NCI-H748 treated with DMSO at 0.1 percent for 48 hours (cell line): ENCODE measurements around the gene CUBN.

Experiments
- DNase-seq: peaks from one replicate; lab custom pipeline; 2025; lab: John Stamatoyannopoulos, UW

CUBN gene

DNA sequence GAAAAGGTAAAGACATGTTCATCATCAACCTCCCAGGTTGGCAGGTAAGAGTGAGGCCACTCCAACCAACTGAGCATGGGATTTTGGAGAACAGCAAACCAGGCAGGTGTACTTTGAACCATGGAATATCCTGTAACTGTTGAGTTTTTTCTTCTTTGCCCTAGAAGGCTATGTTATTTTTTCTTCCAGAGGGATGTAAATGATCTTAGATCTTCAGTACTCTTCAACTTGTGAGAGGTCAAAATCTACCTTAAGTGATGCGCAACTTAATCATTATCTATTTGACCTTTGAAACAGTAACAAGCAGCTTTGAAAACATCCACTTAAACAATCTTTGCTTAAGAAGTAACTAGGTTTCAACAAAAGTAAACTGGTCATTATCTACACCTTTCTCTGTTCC is at the start of gene CUBN:
Gene CUBN, minus strand, starts transcription at position 71 of the 400 bp plus-strand sequence. Its CDS starts 46 bp downstream, at position 25.
- DNase-seq, result no peak

DNA sequence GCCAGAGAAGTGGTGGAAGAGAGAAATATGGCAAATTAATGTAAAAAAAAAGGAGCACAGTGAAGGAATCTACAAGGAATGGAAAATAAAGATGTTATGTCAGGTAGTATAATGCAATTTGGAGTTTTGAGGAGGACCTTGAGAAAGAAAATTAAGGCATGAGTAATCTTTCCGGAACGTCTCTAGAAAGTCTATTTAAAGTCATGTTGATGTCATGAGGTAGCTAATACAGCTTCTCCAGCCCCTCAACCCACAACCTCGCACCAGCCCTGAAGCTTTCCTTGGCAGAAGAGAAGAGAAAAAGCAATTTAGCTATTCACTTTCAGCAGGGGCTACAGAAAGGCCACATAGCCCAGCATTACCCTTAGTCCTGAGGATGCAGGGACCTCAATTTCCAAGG is 49.4 kb upstream of the CUBN start:
- DNase-seq, result no peak

DNA sequence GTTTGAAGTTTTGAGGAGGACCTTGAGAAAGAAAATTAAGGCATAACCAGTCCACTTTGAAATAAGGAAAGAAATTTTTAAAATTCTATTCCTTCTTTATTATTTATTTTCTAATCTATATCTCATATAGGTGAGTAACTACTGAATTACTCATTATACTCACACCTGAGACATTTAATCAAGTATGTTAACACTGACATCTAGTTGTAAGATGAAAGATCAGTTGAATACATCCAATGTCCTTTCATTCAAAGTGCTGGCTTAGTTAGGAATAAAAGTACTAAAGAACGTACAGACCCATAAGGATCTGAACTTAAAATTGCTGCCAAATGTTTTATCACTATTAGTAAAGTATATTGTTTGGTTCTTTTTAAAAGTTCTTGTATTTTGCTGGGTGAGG is 48.4 kb upstream of the CUBN start:
- DNase-seq, result no peak

DNA sequence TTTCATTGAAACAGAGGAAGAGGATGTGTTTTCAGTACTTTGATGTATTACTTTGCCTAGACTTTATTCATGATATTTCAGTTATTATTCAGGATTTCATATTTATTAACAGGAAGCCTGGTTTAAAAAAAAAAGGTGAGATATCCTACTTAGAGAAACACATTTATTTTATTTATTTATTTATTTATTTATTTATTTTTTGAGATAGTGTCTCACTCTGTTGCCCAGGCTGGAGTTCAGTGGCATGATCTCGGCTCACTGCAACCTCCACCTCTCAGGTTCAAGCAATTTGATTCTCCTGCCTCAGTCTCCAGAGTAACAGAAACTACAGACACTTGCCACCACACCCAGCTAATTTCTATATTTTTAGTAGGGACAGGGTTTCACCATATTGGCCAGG is 47.4 kb upstream of the CUBN start:
- DNase-seq, result no peak

DNA sequence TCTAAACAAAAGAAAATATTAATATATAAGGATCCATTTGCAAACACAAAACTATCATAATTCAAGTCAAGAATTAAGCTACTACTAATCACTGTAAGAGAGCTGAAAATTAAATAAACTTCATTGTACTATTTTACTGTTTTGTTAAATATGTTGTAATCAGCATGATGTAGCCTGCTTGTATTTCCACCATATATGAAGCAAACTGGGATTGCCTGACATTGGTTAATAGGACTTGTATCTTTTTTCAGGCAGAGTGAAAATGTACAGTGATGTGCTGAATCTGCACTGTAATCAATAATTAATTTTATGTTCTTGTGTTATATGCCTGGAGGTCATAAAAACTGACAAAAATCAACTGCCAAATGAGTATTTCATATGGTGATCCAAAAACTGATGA is 46.5 kb upstream of the CUBN start:
- no peak for DNase-seq

DNA sequence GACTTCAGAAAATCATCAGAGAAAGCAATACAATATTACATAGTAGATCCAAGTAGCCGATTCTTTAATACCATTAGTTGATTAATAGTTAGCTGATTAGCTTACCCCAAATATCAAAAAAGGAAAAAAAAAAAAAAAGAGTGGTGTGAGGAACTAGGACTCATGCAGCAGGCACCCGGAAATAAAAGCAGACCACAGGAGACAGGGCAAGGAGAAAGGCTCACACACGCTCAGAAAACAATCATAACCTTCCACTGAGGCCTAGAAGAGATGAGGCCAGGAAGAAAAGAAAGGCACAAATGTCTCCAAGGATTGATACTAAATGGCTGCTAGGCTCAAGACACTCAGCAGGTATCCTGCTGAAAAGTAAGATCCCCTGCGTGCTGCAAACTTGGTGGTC is 45.9 kb upstream of the CUBN start:
- no peak for DNase-seq

DNA sequence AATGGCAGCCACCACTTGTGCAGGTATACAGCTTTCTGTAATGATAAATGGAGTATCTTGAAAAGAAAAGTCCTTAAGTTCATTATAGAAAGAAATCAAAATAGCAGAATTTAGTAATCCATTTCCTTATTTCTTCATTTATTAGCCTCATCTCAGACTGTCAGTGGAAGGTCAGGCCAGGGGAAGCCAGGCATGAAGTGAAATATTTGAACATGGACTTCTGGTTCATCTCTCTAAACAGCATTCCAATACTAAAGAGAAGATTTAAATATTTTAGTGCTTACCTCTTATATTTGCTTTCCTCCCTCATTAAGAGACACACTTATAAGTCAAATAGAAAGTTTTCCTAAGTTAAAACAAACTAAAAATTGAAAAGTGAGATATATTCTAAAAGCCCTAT is 45.0 kb upstream of the CUBN start:
- no peak for DNase-seq

DNA sequence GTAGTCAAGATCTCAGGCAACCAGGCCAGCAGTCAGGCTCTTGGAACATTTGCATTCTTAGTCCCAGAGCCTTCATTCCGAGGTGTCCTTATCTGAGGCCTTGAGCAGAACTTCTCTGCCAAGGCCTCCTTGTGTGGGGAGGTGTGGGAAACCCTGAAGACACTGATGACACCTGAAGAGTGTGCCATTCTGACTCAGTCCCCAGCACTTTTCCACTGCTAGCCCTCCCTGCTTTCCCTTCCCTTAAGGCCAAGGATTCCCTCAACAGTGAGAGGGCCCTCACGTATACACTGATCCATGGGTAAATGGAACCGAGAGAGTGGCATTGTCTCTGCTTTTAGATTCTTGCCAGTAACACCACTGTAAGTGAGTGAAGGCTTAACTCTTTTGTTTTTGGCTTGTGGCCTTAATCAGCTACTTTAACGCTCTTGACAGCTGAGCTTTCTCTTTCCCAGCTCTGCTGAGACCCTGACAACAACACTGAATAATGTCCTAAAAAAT is 41.6 kb upstream of the CUBN start:
- no peak for DNase-seq

DNA sequence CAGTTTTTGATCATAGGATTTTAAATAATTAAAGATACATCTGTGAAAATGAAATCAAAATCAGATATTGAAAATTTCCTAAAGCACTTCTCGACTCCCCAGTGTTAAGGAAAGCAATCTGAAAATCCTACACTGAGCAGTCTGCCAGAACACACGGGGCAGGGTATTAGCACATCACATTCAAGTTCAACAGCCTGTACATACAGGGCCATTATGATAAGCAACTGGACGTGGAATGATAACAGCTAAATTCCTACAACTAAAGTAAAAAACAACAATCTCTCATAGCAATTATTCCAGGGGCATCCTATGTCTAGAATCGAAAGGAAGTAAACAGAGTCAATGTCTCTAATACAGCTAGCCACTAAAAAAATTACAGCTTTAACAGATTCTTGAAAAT is 40.2 kb upstream of the CUBN start:
- no peak for DNase-seq

DNA sequence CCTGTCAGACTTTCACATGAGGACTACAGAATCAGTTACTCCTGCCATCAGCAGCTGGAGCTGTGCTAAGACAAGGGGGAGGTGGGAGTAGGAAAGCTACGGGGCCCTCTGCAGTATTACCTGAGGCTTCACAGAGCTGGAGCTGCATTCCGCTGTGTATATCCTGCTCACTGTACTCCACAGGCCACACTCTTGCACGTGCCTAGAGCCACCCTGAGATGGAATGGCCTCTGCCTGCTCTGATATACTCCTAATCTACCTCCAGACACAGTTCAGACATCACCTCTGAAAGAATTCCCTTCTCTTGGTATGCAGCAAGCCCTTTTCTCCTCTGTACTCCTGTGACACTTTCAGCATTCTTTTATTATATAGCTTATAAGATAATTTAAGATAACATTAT is 37.1 kb upstream of the CUBN start:
- no peak for DNase-seq

DNA sequence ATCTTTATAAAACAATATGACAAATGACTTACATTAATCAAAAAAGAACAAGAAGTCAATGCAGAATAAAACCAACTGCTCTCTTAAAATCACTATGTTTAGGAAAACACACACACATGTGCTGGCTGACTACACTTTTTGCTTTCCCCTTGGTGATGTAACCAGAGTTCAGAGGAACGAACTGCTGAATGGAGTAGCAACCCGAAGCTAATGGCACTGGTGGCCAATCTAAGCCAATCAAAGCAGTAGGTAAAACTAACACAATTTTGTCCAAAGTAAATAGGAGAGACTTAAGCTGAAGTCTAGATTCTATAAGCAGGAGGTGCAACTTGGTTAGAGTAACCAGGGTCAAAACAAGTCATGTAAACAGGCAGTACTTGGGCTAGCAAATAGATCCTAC is 33.2 kb upstream of the CUBN start:
- DNase-seq, result no peak

DNA sequence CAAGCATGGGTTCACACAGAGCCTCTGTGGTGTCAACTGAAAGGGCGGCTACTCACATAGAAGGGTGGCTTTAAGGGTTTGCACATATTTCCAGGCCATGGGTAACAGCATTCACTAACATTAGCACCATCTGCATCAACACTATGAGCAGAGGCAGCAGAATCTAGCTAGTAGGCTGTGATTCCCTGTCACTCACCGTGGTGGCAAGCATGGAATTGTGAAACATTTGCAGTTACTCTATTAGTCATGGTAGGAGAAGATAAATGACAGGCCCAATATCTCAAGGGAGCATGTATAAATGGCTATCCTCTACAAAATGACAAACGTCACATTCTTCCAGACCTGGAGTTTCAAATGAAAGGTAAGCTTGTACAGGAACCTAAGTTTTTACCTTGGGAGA is 32.2 kb upstream of the CUBN start:
- DNase-seq, result no peak

DNA sequence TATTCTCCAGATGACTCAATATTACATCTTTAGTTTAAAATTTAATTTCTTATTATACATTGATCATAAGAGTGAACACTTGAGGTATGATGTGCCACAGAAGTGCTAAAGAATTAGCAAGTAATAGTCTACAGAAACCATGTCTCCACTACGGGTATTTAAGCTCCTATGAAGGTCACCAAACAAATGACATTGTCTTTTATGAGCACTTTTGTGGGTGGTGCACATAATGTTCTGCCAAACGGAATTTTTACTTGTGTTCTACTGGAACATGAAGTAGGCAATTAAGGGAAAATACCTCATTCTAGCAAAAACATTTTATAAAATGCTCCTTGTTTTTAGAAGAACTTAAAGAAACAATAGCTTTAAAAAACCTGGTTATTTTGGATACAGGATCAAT is 27.4 kb upstream of the CUBN start:
- DNase-seq, result no peak

DNA sequence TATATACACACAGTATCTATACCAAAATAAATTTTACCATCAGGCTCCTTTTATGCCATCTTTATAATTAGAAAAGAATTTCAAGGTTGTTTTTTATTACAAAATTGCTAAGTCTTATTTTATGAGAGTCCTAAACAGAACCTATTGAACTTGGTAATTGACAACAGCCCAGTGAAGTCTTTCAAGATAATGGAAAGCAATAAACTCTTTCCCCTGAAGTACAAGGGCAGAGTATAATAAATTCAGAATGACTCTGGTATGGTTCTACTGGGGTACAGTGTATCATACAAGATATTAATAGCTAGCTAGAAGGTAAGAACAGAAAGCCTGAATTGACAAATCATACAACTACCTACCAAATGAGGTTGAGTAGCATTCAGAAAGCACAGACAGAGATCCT is 26.2 kb upstream of the CUBN start:
- DNase-seq, result no peak

DNA sequence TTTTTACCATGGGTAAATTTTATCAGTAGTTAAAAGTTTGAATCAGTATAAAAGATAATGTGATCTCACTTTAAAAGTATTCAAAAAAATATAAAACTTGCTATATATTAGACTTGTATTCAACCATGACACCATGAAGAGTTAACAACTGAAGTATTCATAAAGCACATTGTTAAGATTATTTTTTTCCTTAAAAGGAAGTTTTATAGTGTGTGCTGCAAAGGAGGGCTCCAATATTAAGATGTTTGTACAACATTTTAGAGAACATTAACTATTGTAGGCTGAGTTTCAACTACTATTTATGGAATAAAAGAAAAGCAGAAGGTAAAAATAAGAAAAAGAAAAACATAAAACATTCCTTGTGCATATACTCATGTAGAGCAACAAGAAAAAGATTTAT is 24.5 kb upstream of the CUBN start:
- no peak for DNase-seq

DNA sequence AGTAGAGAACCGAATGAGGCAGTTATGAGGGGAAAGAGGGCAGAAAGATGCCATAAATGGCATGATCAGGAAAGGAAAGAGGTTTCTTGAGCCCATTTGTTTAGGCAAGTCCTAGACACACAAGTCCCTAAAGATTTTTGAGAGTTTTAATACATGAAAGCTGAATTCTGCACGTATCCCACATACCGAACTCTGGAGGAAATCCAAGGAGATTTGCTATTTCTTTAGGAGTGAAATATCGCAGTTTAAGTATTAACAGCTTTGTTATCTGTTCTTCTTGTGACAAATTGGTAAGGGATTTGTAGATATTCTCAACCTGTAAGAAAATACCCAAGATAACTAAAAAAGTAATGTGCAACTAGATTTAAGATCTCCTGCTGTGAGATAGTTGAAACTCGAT is 23.7 kb upstream of the CUBN start:
- no peak for DNase-seq

DNA sequence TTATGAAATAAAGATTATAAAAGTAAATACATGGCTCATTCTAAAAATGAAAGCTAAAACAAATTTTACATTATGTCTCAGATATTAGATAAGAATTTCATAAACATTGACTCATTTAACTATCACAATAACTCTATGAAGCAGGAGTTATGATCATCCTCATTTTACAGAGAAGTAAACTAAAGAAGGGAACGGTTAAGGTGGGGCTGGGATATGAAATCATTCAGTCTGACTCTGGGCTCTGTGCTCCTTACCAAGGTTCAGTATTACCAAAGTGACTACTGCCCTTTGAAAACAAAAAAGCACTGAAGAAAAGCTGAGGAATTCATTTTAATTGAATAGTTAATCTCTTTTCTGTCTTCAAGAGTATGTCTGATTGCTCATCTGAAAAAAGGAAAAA is 22.1 kb upstream of the CUBN start:
- DNase-seq, result no peak

DNA sequence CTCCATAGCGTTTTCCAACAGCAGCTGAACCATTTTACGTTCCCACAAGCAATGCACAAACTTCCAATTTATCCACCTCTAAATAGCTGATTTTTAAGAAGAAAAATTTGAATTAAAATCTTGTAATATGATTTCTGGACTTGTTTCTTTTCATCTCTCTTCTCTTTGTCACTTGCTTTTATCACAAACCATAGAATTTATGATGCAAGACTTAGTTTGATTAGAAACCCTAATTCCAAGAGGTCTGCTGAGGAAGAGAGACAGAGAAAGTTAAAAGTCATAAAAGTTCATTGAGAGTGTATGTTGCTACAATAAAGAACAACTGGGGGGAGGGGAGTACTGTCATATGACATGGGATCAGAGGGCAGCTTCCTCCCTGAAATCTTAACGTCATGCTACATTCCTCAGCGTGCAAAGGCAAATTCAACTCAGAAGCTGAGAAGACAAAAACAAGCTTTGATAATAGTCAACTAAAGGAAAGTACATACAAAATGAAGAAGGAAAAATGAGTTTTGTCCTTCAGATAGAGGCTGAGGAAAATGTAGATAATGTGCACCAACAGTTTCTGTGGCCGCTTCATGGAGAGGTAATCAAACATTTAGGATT is 18.4 kb upstream of the CUBN start:
- DNase-seq, result no peak

DNA sequence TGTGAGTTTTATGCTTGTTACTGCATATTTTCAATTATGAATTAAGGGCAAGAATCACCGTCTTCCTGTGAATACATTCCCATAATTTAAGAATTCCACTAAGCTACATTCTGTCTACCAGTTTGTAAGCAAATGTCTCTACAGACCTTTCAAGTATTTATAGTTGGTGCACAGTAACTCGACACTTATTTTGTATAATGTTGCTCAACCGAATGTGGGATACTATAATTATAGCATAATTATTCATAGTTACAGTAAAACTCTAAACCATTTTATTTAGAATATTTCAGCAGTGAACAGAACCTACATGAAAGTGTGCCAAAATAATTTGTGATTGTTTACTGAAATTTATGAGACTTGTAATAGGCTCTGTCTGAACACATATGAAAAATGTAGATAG is 17.3 kb upstream of the CUBN start:
- DNase-seq, result no peak

DNA sequence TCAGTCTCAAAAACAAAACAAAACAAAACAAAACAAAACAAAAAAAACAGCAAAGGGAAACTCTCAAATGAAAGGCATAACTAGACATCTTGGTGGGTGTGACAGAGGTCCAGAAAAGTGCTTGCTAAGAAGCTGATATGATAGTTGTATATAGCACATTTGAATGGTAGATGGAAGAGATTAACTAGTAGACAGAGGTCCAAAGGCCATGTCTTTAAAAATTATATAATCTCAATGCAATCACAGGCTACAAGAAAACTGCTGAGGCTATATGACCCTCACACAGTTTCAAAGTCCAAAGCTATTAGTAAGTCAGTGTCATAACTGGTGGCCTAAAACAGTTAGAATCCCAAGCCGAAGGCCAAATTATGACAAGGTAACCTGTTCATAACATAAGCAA is 15.6 kb upstream of the CUBN start:
- DNase-seq, result no peak

DNA sequence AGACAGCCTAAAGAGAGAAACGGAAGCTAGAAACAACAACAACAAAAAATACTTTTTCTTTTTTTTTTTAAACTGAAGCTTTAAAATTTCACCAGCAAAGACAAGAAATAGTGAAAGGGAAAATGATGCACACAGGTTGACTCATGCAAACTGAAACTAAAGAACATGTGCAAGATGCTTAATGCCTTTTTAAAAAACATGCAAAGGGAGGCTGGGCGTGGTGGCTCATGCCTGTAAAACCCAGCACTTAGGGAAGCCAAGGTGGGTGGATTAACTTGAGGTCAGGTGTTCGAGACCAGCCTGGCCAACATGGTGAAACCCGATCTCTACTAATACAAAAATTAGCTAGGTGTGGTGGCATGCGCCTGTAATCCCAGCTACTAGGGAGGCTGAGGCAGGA is 15.1 kb upstream of the CUBN start:
- DNase-seq, result no peak

DNA sequence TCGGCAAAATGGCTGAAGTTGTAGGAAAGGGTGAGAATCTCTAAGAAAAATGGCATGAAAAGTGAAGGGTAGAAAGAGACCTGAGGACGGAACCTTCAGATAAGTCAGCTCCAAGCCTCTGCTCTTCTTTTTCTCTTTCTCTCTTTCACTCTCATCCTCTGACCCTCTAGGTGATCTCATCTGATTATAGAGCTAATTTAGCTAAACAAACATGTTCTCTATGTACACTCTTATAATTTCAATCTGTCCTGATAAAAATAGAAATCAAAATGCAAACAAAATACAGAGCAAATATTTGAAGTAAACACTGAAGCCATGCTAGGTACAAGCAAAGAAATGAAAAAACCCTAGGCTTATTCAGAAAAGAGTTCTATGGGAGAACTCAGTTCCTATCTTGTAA is 14.4 kb upstream of the CUBN start:
- no peak for DNase-seq

DNA sequence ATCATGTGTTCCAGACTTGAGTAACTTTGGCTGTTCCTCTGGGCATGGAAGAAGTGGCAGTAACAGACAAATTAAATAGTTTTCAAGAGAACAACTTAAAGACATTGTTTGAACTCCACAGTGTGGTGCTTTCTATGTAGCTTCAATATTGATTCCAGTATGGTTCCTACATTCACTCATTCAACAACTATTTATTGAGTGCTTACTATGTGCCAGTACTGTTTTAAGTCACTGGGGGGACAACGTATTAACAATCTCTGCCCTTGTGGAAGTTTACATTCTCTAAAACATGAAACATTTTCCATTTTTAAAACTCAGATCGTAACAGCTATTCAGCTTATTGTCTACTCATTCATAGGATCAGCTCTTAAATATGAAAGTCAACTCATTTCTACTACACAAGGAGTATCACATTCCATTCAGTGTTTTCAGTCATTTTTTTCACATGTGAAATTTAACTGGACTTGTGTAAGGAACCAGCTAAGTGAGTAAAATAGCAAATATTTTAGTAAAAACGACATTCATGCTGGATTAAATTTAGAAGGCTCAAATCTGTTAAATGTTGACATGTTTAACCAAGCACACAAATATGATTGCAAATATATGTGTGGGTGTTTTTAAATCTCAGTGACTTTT is 13.6 kb upstream of the CUBN start:
- DNase-seq, result no peak

DNA sequence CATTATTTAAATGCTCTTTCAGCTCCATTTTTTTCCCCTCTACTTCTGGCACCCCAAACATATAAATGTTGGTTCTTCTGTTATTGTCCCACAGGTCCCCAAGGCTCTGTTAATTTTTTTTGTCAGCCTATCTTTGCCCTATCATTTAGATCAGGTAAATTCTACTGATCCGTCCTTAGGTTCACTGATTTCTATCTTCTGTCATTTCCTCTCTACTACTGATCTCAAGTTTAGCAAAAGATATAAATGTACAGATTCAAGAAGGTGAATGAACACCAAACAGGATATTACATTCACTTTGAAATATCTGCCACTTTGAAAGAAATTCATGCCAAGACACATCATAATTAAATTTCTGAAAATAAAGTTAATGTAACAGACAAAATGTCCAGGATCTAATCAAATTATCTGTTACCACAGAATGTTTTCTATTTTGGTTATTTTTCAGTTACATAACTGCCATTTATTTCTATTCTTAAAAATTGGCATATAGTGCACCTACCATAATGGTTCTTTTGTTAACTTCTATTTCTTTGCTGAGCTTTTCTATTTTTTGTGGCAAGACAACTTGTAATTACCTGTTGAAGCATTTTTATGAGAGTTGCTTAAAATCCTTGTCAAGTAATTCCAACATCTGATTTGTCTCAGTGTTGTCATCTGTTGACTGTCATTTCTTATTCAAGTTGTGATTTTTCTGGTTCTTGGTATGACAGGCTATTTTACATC is 12.1 kb upstream of the CUBN start:
- no peak for DNase-seq
